ENCODE measurements around the gene ULK3.

ULK3 gene

GRCh38 chr15:74795966-74796625 is 46.9 kb downstream of the ULK3 start:
- DNase-seq, result no peak

- DNase-seq, result no peak
Measured at GRCh38 chr15:74794970-74795349, 48.0 kb downstream of the ULK3 start.

GRCh38 chr15:74794248-74794969 is 48.5 kb downstream of the ULK3 start:
- no peak for DNase-seq

- DNase-seq, result peak; percentile 67
Measured at GRCh38 chr15:74793135-74794028, 49.6 kb downstream of the ULK3 start.

- DNase-seq, result peak; percentile 21
Measured at GRCh38 chr15:74792227-74793016, 50.5 kb downstream of the ULK3 start.

GRCh38 chr15:74791667-74792066 is 51.3 kb downstream of the ULK3 start:
- DNase-seq, result no peak

GRCh38 chr15:74791007-74791406 is 51.9 kb downstream of the ULK3 start:
- DNase-seq, result no peak

- peak; percentile 73 for DNase-seq
Measured at GRCh38 chr15:74790080-74790916, 52.7 kb downstream of the ULK3 start.

- no peak for DNase-seq
Measured at GRCh38 chr15:74789741-74790079, 53.2 kb downstream of the ULK3 start.

GRCh38 chr15:74789171-74789631 is 53.8 kb downstream of the ULK3 start:
- no peak for DNase-seq

- no peak for DNase-seq
Measured at GRCh38 chr15:74788683-74789151, 54.2 kb downstream of the ULK3 start.

GRCh38 chr15:74788042-74788682 is 54.8 kb downstream of the ULK3 start:
- peak; percentile 48 for DNase-seq

- peak; percentile 95 for DNase-seq
Measured at GRCh38 chr15:74787251-74788041, 55.5 kb downstream of the ULK3 start.

GRCh38 chr15:74786551-74787165 is 56.3 kb downstream of the ULK3 start:
- DNase-seq, result peak; percentile 83
